KMS-11 (cell line): ENCODE data around the gene PPP1R13B.

Source experiments
- H2AFZ ChIP-seq: fragments of 200-600 bp; sonication (generic); 2 replicates; pipeline ENCODE4 v1.6.1; 2016; ENCODE audit warnings: antibody characterized with exemption, mixed run types, low read depth
- H3K27ac ChIP-seq: fragments of 200-600 bp; sonication (generic); 2 replicates; pipeline ENCODE4 v1.6.1; 2016; ENCODE audit warnings: mild to moderate bottlenecking, mixed run types
- H3K27me3 ChIP-seq: fragments of 200-600 bp; sonication (generic); 2 replicates; pipeline ENCODE4 v1.6.1; 2017; ENCODE audit warnings: mild to moderate bottlenecking, low read depth, mixed run types, moderate library complexity; ENCODE audit not compliant: insufficient read depth
- H3K36me3 ChIP-seq: fragments of 200-600 bp; sonication (generic); 2 replicates; pipeline ENCODE4 v1.6.1; 2017; ENCODE audit warnings: mild to moderate bottlenecking, mixed run types; ENCODE audit not compliant: insufficient read depth
- H3K4me1 ChIP-seq: fragments of 200-600 bp; sonication (generic); 2 replicates; pipeline ENCODE4 v1.6.1; 2016; ENCODE audit warnings: mild to moderate bottlenecking, low read depth, mixed run types; ENCODE audit not compliant: poor library complexity, severe bottlenecking
- H3K4me2 ChIP-seq: fragments of 200-600 bp; sonication (generic); 2 replicates; pipeline ENCODE4 v1.7.0; 2016; ENCODE audit warnings: mild to moderate bottlenecking, mixed run types
- H3K4me3 ChIP-seq: fragments of 200-600 bp; sonication (generic); IDR thresholded peaks from 2 replicates; pipeline ENCODE4 v1.6.1; 2017; ENCODE audit warnings: low read depth, low read length, mixed read lengths; ENCODE audit not compliant: insufficient read depth
- H3K79me2 ChIP-seq: fragments of 200-600 bp; sonication (generic); 2 replicates; pipeline ENCODE4 v1.6.1; 2016; ENCODE audit warnings: low read depth, mixed run types; ENCODE audit not compliant: insufficient read depth
- H3K9ac ChIP-seq: fragments of 200-600 bp; sonication (generic); 2 replicates; pipeline ENCODE4 v1.6.1; 2016; ENCODE audit warnings: mild to moderate bottlenecking, mixed run types
- H4K20me1 ChIP-seq: fragments of 200-600 bp; sonication (generic); 2 replicates; pipeline ENCODE4 v1.6.1; 2016; ENCODE audit warnings: mild to moderate bottlenecking, mixed run types; ENCODE audit not compliant: insufficient read depth
- CTCF ChIP-seq: fragments of 200-600 bp; sonication (generic); conservative IDR thresholded peaks from 2 replicates; pipeline ENCODE4 v1.6.1; 2017; ENCODE audit warnings: low read depth, mild to moderate bottlenecking, antibody characterized with exemption, low read length, moderate library complexity, mixed read lengths

Gene PPP1R13B

GRCh38 chr14:103863245-103863644 is 15.9 kb upstream of the PPP1R13B start:
- Histone ChIP-seq H2AFZ (no peak overlapping the region), H3K79me2 (no peaks in the 10 kb centered on the region), H3K4me2 (no peak overlapping the region), H3K9ac (no peak overlapping the region), H3K36me3 (no peaks in the 10 kb centered on the region), H3K4me1 (no peaks in the 10 kb centered on the region), H3K4me3 (no peak overlapping the region), H3K27ac (no peak overlapping the region), H4K20me1 (no peaks in the 10 kb centered on the region), H3K27me3 (no peaks in the 10 kb centered on the region)
- no peak for TF ChIP-seq CTCF

GRCh38 chr14:103862393-103862782 is 15.0 kb upstream of the PPP1R13B start:
- TF ChIP-seq CTCF, result no peak
- H3K9ac ChIP-seq, result no peak overlapping the region
- H3K27me3 ChIP-seq, result no peaks in the 10 kb centered on the region
- no peak overlapping the region for H3K27ac ChIP-seq
- no peak overlapping the region for H3K4me2 ChIP-seq
- no peaks in the 10 kb centered on the region for H4K20me1 ChIP-seq
- H3K36me3 ChIP-seq, result no peaks in the 10 kb centered on the region
- no peak overlapping the region for H2AFZ ChIP-seq
- H3K4me1 ChIP-seq, result no peaks in the 10 kb centered on the region
- no peak overlapping the region for H3K4me3 ChIP-seq
- no peaks in the 10 kb centered on the region for H3K79me2 ChIP-seq

- H3K79me2 ChIP-seq, result no peaks in the 10 kb centered on the region
- H3K36me3 ChIP-seq, result no peaks in the 10 kb centered on the region
- no peak overlapping the region for H3K9ac ChIP-seq
- no peak for TF ChIP-seq CTCF
- no peak overlapping the region for H2AFZ ChIP-seq
- H4K20me1 ChIP-seq, result no peaks in the 10 kb centered on the region
- no peaks in the 10 kb centered on the region for H3K4me1 ChIP-seq
- H3K27me3 ChIP-seq, result no peaks in the 10 kb centered on the region
- no peak overlapping the region for H3K27ac ChIP-seq
- no peak overlapping the region for H3K4me2 ChIP-seq
- no peak overlapping the region for H3K4me3 ChIP-seq
Measured at GRCh38 chr14:103861413-103862392, 14.3 kb upstream of the PPP1R13B start.

- H3K4me3 ChIP-seq, result no peak overlapping the region
- no peaks in the 10 kb centered on the region for H3K36me3 ChIP-seq
- no peak for TF ChIP-seq CTCF
- H4K20me1 ChIP-seq, result no peaks in the 10 kb centered on the region
- H3K4me2 ChIP-seq, result no peak overlapping the region
- H2AFZ ChIP-seq, result no peak overlapping the region
- H3K27me3 ChIP-seq, result no peaks in the 10 kb centered on the region
- H3K4me1 ChIP-seq, result no peaks in the 10 kb centered on the region
- H3K9ac ChIP-seq, result no peak overlapping the region
- no peaks in the 10 kb centered on the region for H3K79me2 ChIP-seq
- H3K27ac ChIP-seq, result no peak overlapping the region
Measured at GRCh38 chr14:103859416-103860202, 12.2 kb upstream of the PPP1R13B start.
